CD4-positive, alpha-beta T cell (primary cell): Measurements from ENCODE around the gene CASP3. TPM values are rescaled to one million over a fixed set of nuclear protein-coding genes. Genes with fewer than 3 reads are reported as not detected.
"Not testable (repeated sequence)": the region's sequence is repeated elsewhere in the genome, so short reads cannot be mapped to it uniquely, and the experiment has no call there.

Source experiments
- ATAC-seq: fragments of 200-7000 bp; cut with Tn5 transposase; one replicate; pipeline ENCODE4 v1.10.0; 2022; ENCODE audit warnings: mild to moderate bottlenecking; ENCODE audit not compliant: poor library complexity
- CTCF ChIA-PET: fragments of 350-600 bp; sonication (Branson Sonifier 250); formaldehyde crosslinking; loops from one replicate; lab custom pipeline; 2021; ENCODE audit warnings: antibody characterized with exemption, inconsistent platforms; lab: Charles Lee
- POLR2A ChIA-PET: fragments of 350-600 bp; sonication (Branson Sonifier 250); formaldehyde crosslinking; loops from one replicate; lab custom pipeline; 2021; ENCODE audit warnings: antibody characterized with exemption, inconsistent platforms; lab: Charles Lee
- DNase-seq, 14 experiments: peaks; one replicate each; pipeline ENCODE4 v3.0.0-alpha.2; 2013 to 2020; ENCODE audit warnings: mixed read lengths in 2 of 14
- H3K27ac ChIP-seq, 2 donors: one replicate each; pipeline versions ENCODE4 v1.5.1 to v1.7.0; 2013; ENCODE audit warnings: low read length in 2 of 2, low read depth in 1 of 2, mild to moderate bottlenecking in 1 of 2
- H3K27me3 ChIP-seq, 2 experiments: 1 replicate in 1 of 2; 2 replicates in 1 of 2; pipeline versions ENCODE4 v1.6.1 to v1.7.0; 2013; ENCODE audit warnings: low read length in 2 of 2, control low read depth in 1 of 2, mild to moderate bottlenecking in 1 of 2, moderate library complexity in 1 of 2; ENCODE audit not compliant: insufficient read depth in 2 of 2, control insufficient read depth in 1 of 2
- H3K36me3 ChIP-seq: one replicate; pipeline ENCODE4 v1.6.1; 2013; ENCODE audit warnings: low read length, control low read depth; ENCODE audit not compliant: insufficient read depth
- H3K4me1 ChIP-seq: one replicate; pipeline ENCODE4 v1.6.1; 2013; ENCODE audit warnings: low read length, control low read depth; ENCODE audit not compliant: insufficient read depth
- H3K4me3 ChIP-seq: one replicate; pipeline ENCODE4 v1.5.1; 2013; ENCODE audit warnings: mild to moderate bottlenecking, low read length, moderate library complexity
- H3K9me3 ChIP-seq, 2 experiments: 1 replicate in 1 of 2; 2 replicates in 1 of 2; pipeline versions ENCODE4 v1.6.1 to v1.7.0; 2013; ENCODE audit warnings: low read length in 2 of 2, mild to moderate bottlenecking in 2 of 2, control low read depth in 1 of 2, moderate library complexity in 1 of 2; ENCODE audit not compliant: control insufficient read depth in 1 of 2, insufficient read depth in 1 of 2
- H3K27ac Mint-ChIP-seq: one replicate; pipeline ENCODE4 v1.8.0; 2020; ENCODE audit warnings: mixed read lengths
- H3K27me3 Mint-ChIP-seq: one replicate; pipeline ENCODE4 v1.8.0; 2021; ENCODE audit warnings: mixed read lengths
- H3K36me3 Mint-ChIP-seq: one replicate; pipeline ENCODE4 v1.8.0; 2021; ENCODE audit warnings: low read depth, mixed read lengths
- H3K4me1 Mint-ChIP-seq: one replicate; pipeline ENCODE4 v1.8.0; 2021; ENCODE audit warnings: low read depth, mixed read lengths
- H3K4me3 Mint-ChIP-seq: one replicate; pipeline ENCODE4 v1.8.0; 2020; ENCODE audit warnings: mild to moderate bottlenecking, mixed read lengths
- H3K9me3 Mint-ChIP-seq: one replicate; pipeline ENCODE4 v1.8.0; 2020; ENCODE audit warnings: mixed read lengths
- intact Hi-C, 2 experiments: fragments of 100-400 bp; cut with DNase I in 1 of 2; cut with micrococcal nuclease in 1 of 2; formaldehyde crosslinking; loops; one replicate each; pipeline versions ENCODE4 v1.15.1 to v1.9.0; 2023 to 2025; cut with DNase I, micrococcal nuclease
- total RNA-seq, 174 experiments: library from RNA in 2 of 174; stranded (reverse) in 2 of 174; gene quantifications; one replicate each; pipeline ENCODE4 v1.2.3 and lab custom pipeline; 2021 to 2026
- TF ChIP-seq, protein P1 (sequence below): fragments of 200-600 bp; IDR thresholded peaks from one replicate; pipeline ENCODE4 v1.8.0; 2022; ENCODE audit warnings: antibody characterized with exemption, mild to moderate bottlenecking

CASP3 gene
- total RNA-seq, 2 experiments from 2014 or later = 11.9 to 12.2 TPM

DNA sequence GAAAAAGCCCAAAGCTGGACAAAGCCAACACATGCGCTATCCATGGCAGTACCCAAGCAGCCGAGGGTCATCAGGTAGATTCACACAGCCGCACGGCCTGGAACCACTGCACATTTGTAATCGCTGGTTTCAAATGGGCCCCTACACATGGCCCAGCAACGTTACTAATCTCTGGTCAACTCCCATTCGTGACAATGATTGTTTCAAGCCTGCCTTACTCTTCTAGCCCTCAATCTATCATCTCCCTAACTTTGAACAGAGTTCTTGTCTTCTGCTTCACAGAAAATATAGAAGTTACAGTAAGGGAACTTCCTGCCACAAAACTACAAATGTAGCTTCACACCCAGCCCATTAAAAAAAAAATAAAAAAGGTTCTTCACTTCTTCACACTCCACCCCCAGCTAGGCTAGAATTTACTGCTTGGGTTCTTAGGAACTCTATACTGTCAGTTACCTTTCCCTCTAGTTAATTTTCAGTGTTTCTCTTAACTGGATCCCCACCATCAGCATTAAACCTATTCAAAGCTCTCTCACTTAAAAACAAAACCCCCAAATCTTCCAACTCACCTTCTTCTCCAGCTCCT lies 24.2 kb downstream of the CASP3 start:
- ChIA-PET POLR2A (interaction anchor here (0.8 to 1.2 kb wide), 3 partner anchors 11 to 150 kb away, joined by 3 to 5 read pairs (median 4); partner anchors contain the start of gene IRF2), CTCF (no interaction called here)
- H3K4me1 ChIP-seq = peaks cover 6% of the 10 kb centered on the region
- Mint-ChIP-seq H3K9me3 (no peaks in the 10 kb centered on the region), H3K27ac (peak overlapping the region; percentile 52), H3K4me1 (peaks cover 44% of the 10 kb centered on the region), H3K4me3 (peak overlapping the region; percentile 32), H3K27me3 (no peaks in the 10 kb centered on the region), H3K36me3 (peaks cover 47% of the 10 kb centered on the region)
- no peak overlapping the region for H3K4me3 ChIP-seq
- H3K36me3 ChIP-seq = peaks cover 24% of the 10 kb centered on the region
- no peaks in the 10 kb centered on the region for H3K9me3 ChIP-seq
- no peaks in the 10 kb centered on the region for H3K27me3 ChIP-seq
- DNase-seq (no peak), ATAC-seq (peak; percentile 61)
- TF ChIP-seq, protein P1, sequence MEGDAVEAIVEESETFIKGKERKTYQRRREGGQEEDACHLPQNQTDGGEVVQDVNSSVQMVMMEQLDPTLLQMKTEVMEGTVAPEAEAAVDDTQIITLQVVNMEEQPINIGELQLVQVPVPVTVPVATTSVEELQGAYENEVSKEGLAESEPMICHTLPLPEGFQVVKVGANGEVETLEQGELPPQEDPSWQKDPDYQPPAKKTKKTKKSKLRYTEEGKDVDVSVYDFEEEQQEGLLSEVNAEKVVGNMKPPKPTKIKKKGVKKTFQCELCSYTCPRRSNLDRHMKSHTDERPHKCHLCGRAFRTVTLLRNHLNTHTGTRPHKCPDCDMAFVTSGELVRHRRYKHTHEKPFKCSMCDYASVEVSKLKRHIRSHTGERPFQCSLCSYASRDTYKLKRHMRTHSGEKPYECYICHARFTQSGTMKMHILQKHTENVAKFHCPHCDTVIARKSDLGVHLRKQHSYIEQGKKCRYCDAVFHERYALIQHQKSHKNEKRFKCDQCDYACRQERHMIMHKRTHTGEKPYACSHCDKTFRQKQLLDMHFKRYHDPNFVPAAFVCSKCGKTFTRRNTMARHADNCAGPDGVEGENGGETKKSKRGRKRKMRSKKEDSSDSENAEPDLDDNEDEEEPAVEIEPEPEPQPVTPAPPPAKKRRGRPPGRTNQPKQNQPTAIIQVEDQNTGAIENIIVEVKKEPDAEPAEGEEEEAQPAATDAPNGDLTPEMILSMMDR = no peak
- no peak overlapping the region for H3K27ac ChIP-seq
- intact Hi-C loops = no loop called here

DNA sequence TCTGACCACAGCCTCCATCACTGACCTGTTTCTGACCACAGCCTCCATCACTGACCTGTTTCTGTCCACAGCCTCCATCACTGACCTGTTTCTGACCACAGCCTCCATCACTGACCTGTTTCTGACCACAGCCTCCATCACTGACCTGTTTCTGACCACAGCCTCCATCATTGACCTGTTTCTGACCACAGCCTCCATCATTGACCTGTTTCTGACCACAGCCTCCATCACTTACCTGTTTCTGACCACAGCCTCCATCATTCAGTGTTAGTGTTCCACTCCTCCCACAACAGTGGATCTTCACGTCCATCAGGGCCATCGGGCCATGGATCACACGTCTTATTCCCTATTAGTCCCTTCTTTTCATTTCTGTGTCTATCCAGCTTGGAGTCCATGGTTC lies 24.7 kb downstream of the CASP3 start:
- intact Hi-C loops, H3K4me3 Mint-ChIP-seq, H3K9me3 Mint-ChIP-seq, ATAC-seq, CTCF ChIA-PET, H3K27ac ChIP-seq, H3K27me3 Mint-ChIP-seq, H3K9me3 ChIP-seq, H3K4me3 ChIP-seq, H3K27ac Mint-ChIP-seq, H3K4me1 ChIP-seq, DNase-seq, H3K27me3 ChIP-seq: not testable (repeated sequence)
- peaks cover 41% of the 10 kb centered on the region for H3K36me3 Mint-ChIP-seq
- POLR2A ChIA-PET = interaction anchor here (0.8 kb wide), 1 partner anchor 11 kb away, joined by 3 read pairs; no protein-coding TSS in a partner anchor
- peaks cover 19% of the 10 kb centered on the region for H3K36me3 ChIP-seq
- peaks cover 44% of the 10 kb centered on the region for H3K4me1 Mint-ChIP-seq

DNA sequence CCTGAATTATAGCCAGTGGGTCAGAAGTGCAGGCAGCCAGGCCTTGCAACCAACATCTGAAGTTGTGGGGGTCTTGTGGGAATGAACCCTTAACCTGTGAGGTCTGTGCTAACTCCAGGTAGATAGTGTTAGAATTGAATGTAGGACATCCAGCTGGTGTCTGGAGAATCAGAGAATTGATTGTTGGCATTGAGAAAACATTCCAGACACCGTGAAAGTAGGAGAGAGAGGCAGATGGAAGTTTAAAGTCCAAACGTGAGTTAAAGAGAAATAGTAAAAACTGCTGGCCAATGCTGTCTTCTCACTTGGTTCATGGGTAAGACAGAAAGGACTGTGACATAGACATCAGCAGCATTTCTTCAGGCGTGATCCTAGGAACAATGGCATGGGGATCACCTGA lies 27.7 kb downstream of the CASP3 start:
- Histone ChIP-seq H3K36me3 (no peaks in the 10 kb centered on the region), H3K27me3 (no peaks in the 10 kb centered on the region), H3K9me3 (no peaks in the 10 kb centered on the region), H3K4me3 (no peak overlapping the region), H3K27ac (no peak overlapping the region), H3K4me1 (peaks cover 6% of the 10 kb centered on the region)
- Mint-ChIP-seq H3K4me3 (no peak overlapping the region), H3K27me3 (no peaks in the 10 kb centered on the region), H3K9me3 (no peaks in the 10 kb centered on the region), H3K27ac (no peak overlapping the region), H3K4me1 (peaks cover 24% of the 10 kb centered on the region), H3K36me3 (peaks cover 12% of the 10 kb centered on the region)
- TF ChIP-seq, protein P1 = no peak
- DNase-seq = no peak
- no peak for ATAC-seq
- POLR2A ChIA-PET = no interaction called here
- intact Hi-C loops = no loop called here
- CTCF ChIA-PET = no interaction called here
